Measurements from ENCODE around the gene SGCG.
"Not testable (repeated sequence)": the region's sequence is repeated elsewhere in the genome, so short reads cannot be mapped to it uniquely, and the experiment has no call there.

Gene SGCG

DNA sequence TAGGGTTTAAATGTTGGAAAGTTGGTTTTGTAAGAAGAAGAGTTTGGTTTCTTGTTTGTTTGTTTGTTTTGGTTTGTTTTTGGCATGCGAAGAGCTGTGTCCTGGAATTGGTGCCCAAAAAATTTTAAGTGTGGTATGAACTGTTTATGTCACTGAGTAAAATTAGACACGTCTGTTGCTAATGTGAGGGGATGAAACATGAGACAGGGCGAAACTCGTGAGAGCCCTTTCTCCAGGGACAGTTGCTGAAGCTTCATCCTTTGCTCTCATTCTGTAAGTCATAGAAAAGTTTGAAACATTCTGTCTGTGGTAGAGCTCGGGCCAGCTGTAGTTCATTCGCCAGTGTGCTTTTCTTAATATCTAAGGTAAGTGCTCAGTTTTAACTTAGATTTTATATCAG lies at the start of gene SGCG:
SGCG (plus strand) TSS at position 269 of the 400 bp plus-strand sequence. CDS start 22,716 bp downstream, outside the sequence.
- DNase-seq: no peak

DNA sequence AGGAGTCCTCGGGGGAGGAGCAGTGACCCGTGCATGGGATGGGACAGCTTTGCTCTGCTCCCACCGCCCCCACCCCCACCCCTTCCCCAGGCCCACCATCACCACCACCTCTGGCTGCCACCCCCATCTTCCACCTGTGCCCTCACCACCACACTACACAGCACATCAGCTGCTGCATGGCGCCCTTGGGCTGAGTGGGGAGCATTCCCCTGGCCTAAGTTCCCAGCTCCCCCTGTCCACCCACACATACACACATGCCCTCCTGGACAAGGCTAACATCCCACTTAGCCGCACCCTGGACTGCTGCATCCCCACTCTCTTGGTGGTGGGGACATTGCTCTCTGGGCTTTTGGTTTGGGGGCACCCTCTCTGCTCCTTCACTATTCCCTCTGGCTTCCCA lies 46.2 kb upstream of the SGCG start:
- DNase-seq: no peak

DNA sequence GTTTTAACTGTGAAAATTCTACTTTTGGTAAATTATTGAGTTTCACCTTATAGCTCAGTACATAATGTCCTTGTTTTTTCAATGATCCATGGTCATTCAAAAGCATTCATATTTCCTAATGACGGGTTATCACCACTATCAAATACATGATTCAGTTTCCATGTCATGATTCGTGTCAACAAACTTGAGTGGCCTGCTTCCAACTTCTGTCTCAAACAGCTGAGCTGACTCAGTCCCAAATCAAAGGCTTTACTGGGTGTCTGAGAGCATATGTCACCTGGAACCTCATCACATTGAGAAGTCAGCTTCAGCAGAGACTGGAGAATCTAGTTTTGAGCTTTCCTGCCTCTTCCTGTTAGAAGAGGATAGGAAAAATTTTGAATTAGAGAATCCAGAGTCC lies 40.3 kb upstream of the SGCG start:
- no peak for DNase-seq

- DNase-seq: no peak
Measured at GRCh38 chr13:23141964-23142363, 38.8 kb upstream of the SGCG start.

- not testable (repeated sequence) for DNase-seq
Measured at GRCh38 chr13:23142607-23143006, 38.2 kb upstream of the SGCG start.

DNA sequence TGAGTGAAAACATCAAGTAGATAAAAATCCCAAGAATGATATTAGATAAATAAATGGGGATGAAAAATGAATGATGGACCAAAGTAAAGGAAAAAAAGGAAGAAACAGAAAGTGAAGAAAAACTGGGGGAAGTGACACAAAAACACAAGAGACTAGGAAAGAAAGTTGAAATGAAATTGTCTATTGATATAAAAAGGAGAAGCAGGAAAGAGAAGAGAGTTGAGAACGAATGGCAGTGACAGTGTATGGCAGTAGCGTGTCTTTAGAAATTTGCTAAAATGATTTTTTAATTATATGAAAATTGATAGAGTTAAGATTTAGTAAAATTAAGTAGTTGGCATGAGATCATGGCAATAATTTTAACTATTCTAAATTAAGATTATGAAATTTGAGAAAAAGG lies 36.3 kb upstream of the SGCG start:
- DNase-seq: no peak

DNA sequence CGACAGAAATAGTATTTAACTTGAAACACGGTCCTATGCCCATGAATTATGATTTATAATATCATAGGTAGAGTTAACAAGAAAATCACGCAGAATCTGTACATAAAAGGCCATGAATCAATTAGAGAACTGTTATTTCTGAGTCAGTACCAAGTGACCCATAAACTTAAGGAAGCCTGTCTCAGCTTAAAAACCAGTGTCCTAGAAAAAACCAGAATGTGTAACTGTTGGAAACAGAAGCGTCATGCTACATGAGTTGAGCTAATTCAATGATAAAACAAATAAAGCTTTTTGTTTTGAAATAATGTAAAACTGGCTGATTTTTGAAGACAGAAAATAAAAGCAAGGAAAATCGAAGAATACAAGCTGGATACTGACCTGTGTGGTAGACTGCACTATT lies 34.8 kb upstream of the SGCG start:
- DNase-seq: no peak

DNA sequence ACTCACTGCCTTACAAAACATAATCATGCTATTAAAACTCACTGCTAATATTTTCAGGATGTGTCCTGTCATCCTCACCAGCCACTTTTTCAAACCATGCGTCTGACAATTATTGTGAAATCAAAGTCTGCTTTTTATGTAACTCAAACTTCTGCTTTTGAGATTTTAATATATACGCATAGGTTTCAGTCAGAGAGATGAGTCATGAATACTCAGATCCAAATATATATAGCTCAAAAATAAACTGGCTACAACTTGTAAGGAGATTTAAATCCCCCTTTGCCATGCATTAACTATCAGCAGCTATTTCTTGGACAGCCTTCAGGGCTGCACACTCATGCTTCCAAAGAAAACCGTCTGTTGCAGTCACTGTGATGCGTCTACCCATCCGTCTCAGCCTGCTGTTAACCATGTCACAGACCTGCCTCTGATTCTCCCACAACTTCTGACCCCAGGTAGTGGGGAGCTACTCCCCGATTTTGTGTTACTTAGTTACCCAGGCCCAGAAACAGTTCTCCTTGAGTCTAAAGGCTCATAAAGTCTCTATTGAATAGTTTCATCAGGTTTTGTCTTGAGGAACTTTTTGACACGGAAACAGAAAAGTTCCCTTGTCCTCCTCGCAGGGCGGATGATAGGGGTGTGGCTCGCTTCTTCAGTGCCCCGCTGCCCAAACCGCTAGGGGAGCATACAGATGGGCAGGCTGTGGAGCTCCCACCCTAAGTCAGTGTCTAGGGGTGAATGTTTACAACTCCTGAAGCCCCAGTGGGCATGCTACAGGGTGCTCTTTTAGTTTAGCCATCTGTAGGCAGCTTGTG lies 33.8 kb upstream of the SGCG start:
- DNase-seq: no peak

DNA sequence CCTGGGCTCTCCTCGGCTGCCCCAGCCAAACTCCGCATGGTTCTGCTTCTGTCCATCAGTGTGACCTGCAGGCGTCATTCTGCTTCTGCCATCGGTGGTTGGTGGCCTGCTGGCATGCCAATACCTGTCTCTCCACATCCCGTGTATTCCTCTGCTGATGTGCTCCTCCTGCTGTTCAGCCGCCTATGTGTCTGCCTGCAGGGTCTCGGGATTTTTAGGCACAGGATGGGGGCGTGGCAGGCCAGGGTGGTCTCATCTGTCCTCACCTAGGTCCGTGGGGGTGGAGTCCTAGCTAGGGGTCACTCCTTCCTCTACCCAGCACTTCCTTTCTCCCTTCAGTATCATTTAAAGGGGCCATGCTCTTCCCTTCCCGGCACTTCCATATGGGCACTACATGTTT lies 33.0 kb upstream of the SGCG start:
- DNase-seq: no peak

DNA sequence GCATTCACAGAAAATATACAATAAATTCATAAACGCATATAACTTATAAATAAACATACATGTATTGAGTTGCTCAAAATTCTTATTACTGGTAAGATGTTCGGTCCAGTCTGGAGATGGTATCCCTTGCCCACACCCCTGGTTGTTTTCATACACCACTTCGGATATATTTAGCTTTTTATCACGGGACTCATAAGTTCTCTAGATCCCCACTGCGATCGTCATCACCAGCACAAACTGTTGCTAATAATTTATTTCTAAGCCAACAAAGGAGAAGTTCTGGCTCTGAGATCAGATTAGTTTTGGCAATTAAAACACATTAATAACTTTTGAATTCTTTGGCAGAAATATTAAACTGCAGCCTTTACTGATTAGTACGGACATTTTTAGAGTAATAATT lies 23.0 kb upstream of the SGCG start:
- DNase-seq: no peak

DNA sequence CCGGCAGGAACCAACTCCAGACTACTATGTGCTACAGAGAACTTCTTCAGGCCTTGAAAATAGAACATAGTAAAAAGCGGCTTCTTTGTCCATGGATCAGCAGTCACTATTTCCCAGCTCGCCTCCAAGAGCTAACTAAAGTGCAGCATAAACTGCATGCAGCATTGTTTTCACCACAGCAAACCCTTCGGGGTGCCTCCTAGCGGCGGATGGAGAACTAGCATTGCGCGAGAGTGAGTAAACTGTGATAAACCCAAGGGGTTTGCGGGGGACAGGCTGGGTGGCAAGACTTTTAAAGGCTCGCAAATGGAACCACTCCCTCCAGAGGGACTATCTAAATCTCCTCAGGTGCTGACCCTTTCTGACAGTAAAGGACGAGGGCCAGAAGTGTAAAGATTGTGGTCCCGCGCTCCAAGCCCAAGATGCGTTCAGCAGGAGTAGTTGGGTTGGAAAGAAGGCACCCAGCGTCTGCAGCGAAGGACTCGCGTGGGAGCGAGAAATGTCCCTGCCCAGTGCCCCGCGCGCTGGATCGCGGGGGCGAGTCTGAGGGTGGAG lies 21.5 kb upstream of the SGCG start:
- DNase-seq: no peak

GRCh38 chr13:23159760-23160637 lies 20.8 kb upstream of the SGCG start:
- DNase-seq: no peak

GRCh38 chr13:23160638-23161480 lies 19.9 kb upstream of the SGCG start:
- no peak for DNase-seq

DNA sequence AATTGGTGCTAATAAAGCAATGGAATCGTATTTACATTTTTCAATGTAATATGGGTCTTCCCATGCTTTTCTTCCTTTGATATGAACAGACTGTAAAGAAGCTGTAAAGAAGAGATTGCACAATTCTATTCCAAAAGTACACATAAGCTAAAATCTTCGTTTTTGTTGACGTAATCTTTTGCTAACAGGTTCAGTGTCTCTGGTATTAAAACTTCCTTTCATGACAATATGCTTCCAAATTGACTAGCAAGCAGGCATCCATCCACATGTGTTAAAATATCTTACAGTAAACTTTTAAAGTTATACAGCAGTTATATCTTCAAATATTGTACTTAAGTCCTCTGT lies 19.3 kb upstream of the SGCG start:
- no peak for DNase-seq

DNA sequence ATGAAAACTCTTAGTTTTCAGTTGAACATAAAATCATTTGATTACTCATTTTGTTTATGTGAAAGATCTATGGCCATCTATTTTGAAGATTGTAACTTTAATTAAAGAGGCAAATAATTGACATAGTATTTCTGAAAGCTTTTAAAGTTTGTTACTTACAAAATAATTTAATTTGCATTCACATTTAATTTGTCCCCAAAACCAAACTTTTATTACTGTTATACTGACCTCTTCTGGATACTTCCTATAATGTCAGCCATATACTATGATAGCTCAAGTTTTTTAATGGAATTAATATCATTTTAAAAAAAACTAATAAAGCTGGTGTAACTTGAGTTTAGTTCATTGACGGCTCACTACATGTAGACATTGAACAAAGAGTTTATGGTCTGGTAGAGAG lies 4.9 kb upstream of the SGCG start:
- DNase-seq: no peak

DNA sequence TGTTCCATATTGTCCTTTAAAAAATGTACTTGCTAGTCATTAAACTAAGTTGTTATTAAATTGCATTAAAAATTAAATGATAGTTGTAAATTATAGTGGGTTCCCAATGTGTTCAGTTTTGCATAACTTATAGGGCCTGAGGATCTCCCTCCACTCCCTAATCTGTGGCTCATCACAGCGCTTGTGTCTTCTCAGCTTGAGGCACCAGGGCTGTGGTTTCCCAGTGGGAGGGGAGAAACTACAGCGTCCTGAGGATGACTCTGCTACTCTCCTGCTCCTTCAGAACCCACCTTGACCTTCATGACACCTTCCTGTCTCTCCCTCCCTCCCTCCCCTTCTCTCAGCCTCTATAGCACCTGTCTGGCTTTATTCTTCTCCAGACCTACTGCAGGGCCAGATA lies 1.4 kb downstream of the SGCG start:
- no peak for DNase-seq

- no peak for DNase-seq
Measured at GRCh38 chr13:23183292-23183691, 2.5 kb downstream of the SGCG start.

- no peak for DNase-seq
Measured at GRCh38 chr13:23185542-23185941, 4.8 kb downstream of the SGCG start.

GRCh38 chr13:23201870-23202269 lies 21.1 kb downstream of the SGCG start:
- DNase-seq: no peak

GRCh38 chr13:23202383-23202782 lies 21.6 kb downstream of the SGCG start:
- no peak for DNase-seq

DNA sequence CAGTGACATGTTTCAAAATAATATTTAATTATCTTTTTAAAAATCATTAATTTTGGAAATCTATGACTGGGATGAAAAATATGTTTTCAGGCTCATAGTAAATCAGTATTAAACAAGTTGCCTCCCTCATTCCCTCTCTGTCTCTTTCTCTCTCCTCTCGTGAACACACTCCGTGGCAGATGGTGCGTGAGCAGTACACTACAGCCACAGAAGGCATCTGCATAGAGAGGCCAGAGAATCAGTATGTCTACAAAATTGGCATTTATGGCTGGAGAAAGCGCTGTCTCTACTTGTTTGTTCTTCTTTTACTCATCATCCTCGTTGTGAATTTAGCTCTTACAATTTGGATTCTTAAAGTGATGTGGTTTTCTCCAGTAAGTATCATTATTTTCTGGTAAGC lies 22.7 kb downstream of the SGCG start:
- DNase-seq: no peak

GRCh38 chr13:23205807-23206206 lies 25.0 kb downstream of the SGCG start:
- no peak for DNase-seq

- DNase-seq: no peak
Measured at GRCh38 chr13:23212671-23213070, 31.9 kb downstream of the SGCG start.

Measured in NCI-H2171 (cell line).